B cell (primary cell): ENCODE results near the gene ZNF503. TPM values are rescaled to one million over a fixed set of nuclear protein-coding genes. Genes with fewer than 3 reads are reported as not detected.

Experiments used
- ATAC-seq: fragments of 200-7000 bp; cut with Tn5 transposase; one replicate; pipeline ENCODE4 v1.10.0; 2021; ENCODE audit warnings: low read depth, mild to moderate bottlenecking, moderate number of reproducible peaks, moderate library complexity
- CTCF ChIA-PET: fragments of 350-600 bp; sonication (Branson Sonifier 250); formaldehyde crosslinking; loops from one replicate; lab custom pipeline; 2021; ENCODE audit warnings: antibody characterized with exemption, inconsistent platforms; lab: Charles Lee
- POLR2A ChIA-PET: fragments of 350-600 bp; sonication (Branson Sonifier 250); formaldehyde crosslinking; loops from one replicate; lab custom pipeline; 2021; ENCODE audit warnings: antibody characterized with exemption; lab: Charles Lee
- DNase-seq: peaks from one replicate; pipeline ENCODE4 v3.0.0; 2013
- H2AFZ ChIP-seq: 2 replicates; pipeline ENCODE4 v1.6.1; 2012; ENCODE audit warnings: mild to moderate bottlenecking, low read depth, low read length; ENCODE audit not compliant: insufficient read depth, poor library complexity, severe bottlenecking
- H3K27ac ChIP-seq, 2 donors: 1 replicate in 1 of 2; 2 replicates in 1 of 2; pipeline ENCODE4 v1.5.1; 2012 to 2013; ENCODE audit warnings: low read length in 2 of 2, mild to moderate bottlenecking in 2 of 2, moderate library complexity in 1 of 2
- H3K27me3 ChIP-seq, 4 experiments: fragments of 200-600 bp in 1 of 4; sonication (generic) in 1 of 4; replicated peaks in 1 of 4; 1 replicate in 2 of 4; 2 replicates in 2 of 4; pipeline versions ENCODE4 v1.6.1 to v1.7.0; 2013 to 2016; ENCODE audit warnings: low read length in 3 of 4, mild to moderate bottlenecking in 2 of 4, mixed read lengths in 1 of 4, moderate library complexity in 1 of 4; ENCODE audit not compliant: insufficient read depth in 4 of 4, control insufficient read depth in 3 of 4; ENCODE audit errors: control extremely low read depth in 1 of 4
- H3K36me3 ChIP-seq, 2 experiments: replicated peaks in 1 of 2; 1 replicate in 1 of 2; 2 replicates in 1 of 2; pipeline versions ENCODE4 v1.6.1 to v1.7.1; 2013; ENCODE audit warnings: low read length in 1 of 2; ENCODE audit not compliant: insufficient read depth in 2 of 2, control insufficient read depth in 1 of 2; ENCODE audit errors: control extremely low read depth in 1 of 2, extremely low read depth in 1 of 2
- H3K4me1 ChIP-seq, 2 donors: fragments of 200-600 bp in 1 of 2; sonication (generic) in 1 of 2; 1 replicate in 1 of 2; 2 replicates in 1 of 2; pipeline versions ENCODE4 v1.5.1 to v1.6.1; 2013 to 2017; ENCODE audit warnings: low read length in 2 of 2; ENCODE audit not compliant: control insufficient read depth in 2 of 2, insufficient read depth in 2 of 2
- H3K4me2 ChIP-seq: replicated peaks from 2 replicates; pipeline ENCODE3; 2012; ENCODE audit warnings: mild to moderate bottlenecking, low read depth, low read length; ENCODE audit not compliant: poor library complexity, severe bottlenecking
- H3K4me3 ChIP-seq, 5 experiments: fragments of 200-600 bp in 1 of 5; sonication (generic) in 1 of 5; 1 replicate in 3 of 5; 2 replicates in 2 of 5; pipeline versions ENCODE4 v1.5.1 to v1.7.0; 2011 to 2016; ENCODE audit warnings: low read length in 4 of 5, mild to moderate bottlenecking in 4 of 5, low read depth in 2 of 5, control low read depth in 1 of 5, moderate library complexity in 1 of 5; ENCODE audit not compliant: insufficient read depth in 1 of 5; ENCODE audit errors: control extremely low read depth in 1 of 5, extremely low read depth in 1 of 5
- H3K79me2 ChIP-seq: fragments of 200-600 bp; sonication (generic); one replicate; pipeline ENCODE4 v1.6.0; 2016; ENCODE audit warnings: low read length; ENCODE audit not compliant: control insufficient read depth, insufficient read depth
- H3K9ac ChIP-seq: fragments of 200-600 bp; sonication (generic); 2 replicates; pipeline ENCODE4 v1.6.1; 2017; ENCODE audit warnings: mild to moderate bottlenecking, low read length, moderate library complexity
- H3K9me3 ChIP-seq, 3 donors: one replicate each; pipeline versions ENCODE4 v1.6.1 to v1.7.1; 2013; ENCODE audit warnings: low read length in 2 of 3; ENCODE audit not compliant: control insufficient read depth in 2 of 3, insufficient read depth in 1 of 3; ENCODE audit errors: control extremely low read depth in 1 of 3
- H4K20me1 ChIP-seq: 2 replicates; pipeline ENCODE4 v1.6.0; 2012; ENCODE audit warnings: mild to moderate bottlenecking, low read length; ENCODE audit not compliant: insufficient read depth, control insufficient read depth, poor library complexity, severe bottlenecking
- H3K27ac Mint-ChIP-seq: one replicate; pipeline ENCODE4 v1.8.0; 2021; ENCODE audit warnings: mixed read lengths
- H3K27me3 Mint-ChIP-seq: one replicate; pipeline ENCODE4 v1.8.0; 2021; ENCODE audit warnings: mixed read lengths
- H3K4me1 Mint-ChIP-seq: one replicate; pipeline ENCODE4 v1.8.0; 2021; ENCODE audit warnings: mixed read lengths
- H3K4me3 Mint-ChIP-seq: one replicate; pipeline ENCODE4 v1.8.0; 2021; ENCODE audit warnings: mixed read lengths
- H3K9me3 Mint-ChIP-seq: one replicate; pipeline ENCODE4 v1.8.0; 2022; ENCODE audit warnings: mixed read lengths; ENCODE audit not compliant: insufficient read depth
- CTCF ChIP-seq: fragments of 200-600 bp; IDR thresholded peaks from one replicate; pipeline ENCODE4 v1.8.0; 2022; ENCODE audit warnings: antibody characterized with exemption, mild to moderate bottlenecking
- EZH2 ChIP-seq: IDR thresholded peaks from 2 replicates; pipeline ENCODE4 v1.6.1; 2012; ENCODE audit warnings: borderline replicate concordance, low read depth, mild to moderate bottlenecking, moderate library complexity, low read length; ENCODE audit not compliant: insufficient read depth, poor library complexity, severe bottlenecking
- WGBS: methylation state at CpG from one replicate; pipeline ENCODE4 v1.1.5; 2013; ENCODE audit warnings: missing lambda C conversion rate; ENCODE audit not compliant: insufficient coverage; 5-methylcytosine and 5-hydroxymethylcytosine counted together
- intact Hi-C: fragments of 100-400 bp; cut with micrococcal nuclease; formaldehyde crosslinking; loops from one replicate; pipeline ENCODE4 v1.10.0; 2022
- polyA plus RNA-seq: library from polyadenylated mRNA; depleted of rRNA; stranded (reverse); fragments of >200 nt; gene quantifications from 2 replicates; pipeline ENCODE4 v1.2.3, GENCODE V29; 2012
- total RNA-seq, 2 donors: library from RNA; stranded (reverse); fragments of 120-200 nt in 1 of 2; gene quantifications; 1 replicate in 1 of 2; 2 replicates in 1 of 2; pipeline versions ENCODE4 v1.2.3 to v1.2.4, GENCODE V29; 2013 to 2022

The ZNF503 gene
- total and polyA plus RNA-seq, 2 donors (not counting 1 experiment from before 2014, with no cell fraction given), result 0.04 TPM; not detected in 1

- H3K79me2 ChIP-seq, result no peaks in the 10 kb centered on the region
- H2AFZ ChIP-seq, result no peak overlapping the region
- CTCF ChIA-PET, result no interaction called here
- no peaks in the 10 kb centered on the region for H3K4me1 Mint-ChIP-seq
- no peak overlapping the region for H3K9ac ChIP-seq
- H4K20me1 ChIP-seq, result no peaks in the 10 kb centered on the region
- peaks cover 4 to 13% (median 12%) of the 10 kb centered on the region in 3 donors for H3K9me3 ChIP-seq
- no peak overlapping the region for H3K4me2 ChIP-seq
- no peaks in the 10 kb centered on the region for H3K36me3 ChIP-seq
- H3K4me3 Mint-ChIP-seq, result no peak overlapping the region
- 88% methylated on average over 1 of the region's 4 CpGs for WGBS
- no peaks in the 10 kb centered on the region for H3K27me3 ChIP-seq
- intact Hi-C loops, result no loop called here
- H3K27ac Mint-ChIP-seq, result no peak overlapping the region
- ATAC-seq (no peak), DNase-seq (no peak)
- POLR2A ChIA-PET, result no interaction called here
- no peak overlapping the region for H3K4me3 ChIP-seq
- H3K27me3 Mint-ChIP-seq, result peaks cover 17% of the 10 kb centered on the region
- peaks cover 10% of the 10 kb centered on the region for H3K9me3 Mint-ChIP-seq
- no peaks in the 10 kb centered on the region for H3K4me1 ChIP-seq
- TF ChIP-seq EZH2, result no peak
- no peak for TF ChIP-seq CTCF
- no peak overlapping the region for H3K27ac ChIP-seq
Observed at GRCh38 chr10:75441196-75441595, 39.6 kb upstream of the ZNF503 start.

- intact Hi-C loops, result no loop called here
- no peak for TF ChIP-seq CTCF
- no peak for TF ChIP-seq EZH2
- Histone ChIP-seq H3K9ac (no peak overlapping the region), H3K27ac (no peak overlapping the region), H3K36me3 (no peaks in the 10 kb centered on the region), H3K9me3 (peaks cover 4 to 13% (median 7%) of the 10 kb centered on the region in 3 donors), H3K27me3 (no peaks in the 10 kb centered on the region), H3K79me2 (no peaks in the 10 kb centered on the region), H2AFZ (no peak overlapping the region), H3K4me1 (no peaks in the 10 kb centered on the region), H3K4me3 (no peak overlapping the region), H4K20me1 (no peaks in the 10 kb centered on the region), H3K4me2 (no peak overlapping the region)
- CTCF ChIA-PET, result interaction anchor here (0.6 kb wide), 1 partner anchor 1495 kb away, joined by 3 read pairs; no protein-coding TSS in a partner anchor
- Mint-ChIP-seq H3K4me3 (no peak overlapping the region), H3K27me3 (peaks cover 19% of the 10 kb centered on the region), H3K9me3 (peaks cover 10% of the 10 kb centered on the region), H3K27ac (no peak overlapping the region), H3K4me1 (no peaks in the 10 kb centered on the region)
- ATAC-seq, result no peak
- WGBS, result 94% methylated on average over 4 of the region's 4 CpGs
- DNase-seq, result no peak
- POLR2A ChIA-PET, result no interaction called here
Observed at GRCh38 chr10:75440271-75440793, 38.8 kb upstream of the ZNF503 start.
